M059J (cell line): Measurements from ENCODE around the gene UNC13B. TPM values are rescaled to one million over a fixed set of nuclear protein-coding genes. Genes with fewer than 3 reads are reported as not detected.

Source experiments
- DNase-seq: peaks from one replicate; pipeline ENCODE4 v3.0.0-alpha.2; 2012; ENCODE audit warnings: low read depth
- total RNA-seq: library from RNA; depleted of rRNA; stranded (reverse); fragments of >200 nt; shearing (Covaris generic); gene quantifications from 2 replicates; pipeline ENCODE4 v1.2.3, GENCODE V29; 2014; rRNA removed

UNC13B gene
- total RNA-seq, 1 experiment from 2014 or later: 16.1 TPM

DNA sequence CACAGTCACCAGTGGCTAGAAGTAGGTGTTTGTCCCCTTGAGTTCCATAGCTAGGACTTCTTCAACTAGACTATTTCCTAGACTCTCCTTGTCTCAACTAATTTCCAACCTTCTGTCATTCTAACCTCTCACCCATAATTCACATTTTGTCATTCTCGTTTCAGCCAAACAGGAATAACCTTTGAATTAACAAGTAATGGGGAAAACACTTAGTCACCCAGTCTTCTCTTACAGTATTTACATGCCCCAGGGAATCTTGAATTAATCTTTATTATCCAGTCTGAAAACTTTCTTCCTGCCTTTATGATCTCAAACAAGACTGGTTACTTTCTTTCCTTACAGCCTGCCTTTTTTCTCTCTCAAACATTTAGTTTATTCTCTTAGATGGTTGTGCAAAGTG is 264.8 kb downstream of the UNC13B start:
- peak; percentile 18 for DNase-seq

DNA sequence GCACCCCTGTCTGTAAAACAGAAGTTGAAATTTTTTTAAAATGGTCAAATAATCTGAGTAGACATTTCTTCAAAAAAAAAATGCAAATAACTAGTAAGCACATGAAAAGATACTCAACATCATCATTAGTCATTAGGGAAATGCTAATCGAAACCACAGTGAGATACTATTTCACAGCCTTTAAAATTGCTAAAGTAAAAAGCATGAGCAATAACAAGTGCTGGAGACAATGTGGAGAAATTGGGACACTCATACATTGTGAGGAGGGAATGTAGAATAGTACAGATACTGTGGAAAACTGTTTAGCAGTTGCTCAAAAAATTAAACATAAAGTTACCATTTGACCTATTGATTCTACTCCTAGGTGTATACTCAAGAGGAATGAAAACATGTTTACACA is 269.7 kb downstream of the UNC13B start:
- no peak for DNase-seq

DNA sequence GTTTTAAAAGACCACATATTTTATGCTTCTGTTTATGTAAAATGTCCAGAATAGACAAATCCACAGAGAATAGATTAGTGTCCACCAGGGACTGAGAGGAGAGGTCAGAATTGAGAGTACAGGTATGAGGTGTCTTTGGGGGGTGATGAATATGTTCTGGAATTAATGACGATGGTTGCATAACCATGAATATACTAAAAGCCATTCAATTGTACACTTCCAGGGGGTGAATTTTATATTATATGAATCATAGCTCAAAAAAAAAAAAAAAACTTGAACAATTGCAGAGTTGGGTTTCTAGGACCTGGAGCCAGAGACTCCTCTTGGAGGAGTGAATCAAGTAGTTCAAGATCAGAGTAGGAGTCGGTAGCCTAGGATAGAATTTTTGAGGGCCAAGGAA is 270.3 kb downstream of the UNC13B start:
- DNase-seq: no peak

DNA sequence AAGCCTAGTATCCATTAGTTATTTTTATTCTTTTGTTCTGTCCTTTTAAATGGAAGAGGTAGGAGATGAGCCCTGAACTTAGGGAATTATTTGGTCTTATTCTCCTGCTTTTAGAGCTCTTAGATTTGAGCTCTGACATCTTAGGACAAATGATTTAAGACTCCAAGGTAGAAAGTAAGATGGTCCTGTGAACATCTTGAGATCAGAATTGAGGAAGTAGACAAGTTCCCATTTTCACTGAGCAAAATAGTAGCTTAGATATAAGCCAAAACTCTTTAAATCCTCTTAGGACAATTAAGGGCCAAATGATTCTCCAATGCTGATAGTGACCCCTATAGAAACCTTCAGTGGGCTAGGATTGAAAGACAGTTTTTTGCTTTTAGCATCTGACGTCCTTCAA is 275.1 kb downstream of the UNC13B start:
- no peak for DNase-seq

DNA sequence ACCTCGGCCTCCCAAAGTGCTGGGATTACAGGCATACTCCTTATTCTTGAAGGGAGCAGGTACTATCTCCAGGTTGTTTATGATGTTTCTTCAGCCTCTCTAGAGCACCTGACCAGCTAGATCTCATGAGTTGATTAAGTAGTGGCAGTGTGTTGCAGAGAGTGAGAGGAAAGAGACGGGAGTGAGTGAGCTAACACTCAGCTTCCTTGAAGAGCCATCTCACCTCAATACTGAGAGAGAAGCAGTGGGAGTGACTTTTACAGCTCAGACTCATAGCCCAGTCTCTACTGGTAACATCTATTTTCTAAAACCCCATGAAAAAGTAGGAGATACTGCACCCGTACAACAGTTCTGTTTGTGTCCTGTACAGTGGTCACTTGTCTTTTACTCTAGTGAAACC is 284.2 kb downstream of the UNC13B start:
- no peak for DNase-seq

DNA sequence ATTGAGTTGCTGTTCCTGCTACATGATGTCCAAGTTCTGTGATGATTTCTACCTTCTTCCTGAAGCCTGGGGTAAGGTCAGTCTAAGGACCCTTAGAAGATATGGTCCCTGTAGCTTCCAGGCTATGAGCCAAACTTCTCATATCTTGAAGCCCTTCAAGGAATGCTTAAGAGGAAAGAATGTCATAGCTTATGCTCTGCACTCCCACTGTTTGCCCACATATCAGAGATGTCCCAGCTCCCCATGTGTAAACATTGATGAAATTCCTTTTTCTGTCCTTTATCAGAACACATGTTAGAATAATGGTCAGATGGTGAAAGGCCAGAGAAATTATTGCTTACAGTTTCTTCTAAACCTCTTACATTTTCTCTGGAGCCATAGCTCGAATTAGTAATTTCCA is 286.7 kb downstream of the UNC13B start:
- no peak for DNase-seq

DNA sequence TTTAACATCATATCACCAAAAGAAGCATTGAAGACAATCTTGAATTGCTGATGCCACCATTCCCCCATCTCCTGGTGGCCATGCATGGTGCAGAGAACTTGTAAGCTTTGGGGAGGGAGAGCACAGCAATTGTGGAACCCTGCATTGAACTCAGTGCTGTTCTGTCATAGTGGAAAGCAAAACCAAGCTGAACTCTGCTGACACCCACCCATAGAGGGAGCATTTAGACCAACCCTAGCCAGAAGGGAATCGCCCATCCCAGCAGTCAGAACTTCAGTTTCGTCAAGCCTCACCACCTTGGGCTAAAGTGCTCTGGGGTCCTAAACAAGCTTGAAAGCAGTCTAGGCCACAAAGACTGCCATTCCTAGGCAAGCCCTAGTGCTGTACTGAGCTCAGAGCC is 290.7 kb downstream of the UNC13B start:
- DNase-seq: no peak

DNA sequence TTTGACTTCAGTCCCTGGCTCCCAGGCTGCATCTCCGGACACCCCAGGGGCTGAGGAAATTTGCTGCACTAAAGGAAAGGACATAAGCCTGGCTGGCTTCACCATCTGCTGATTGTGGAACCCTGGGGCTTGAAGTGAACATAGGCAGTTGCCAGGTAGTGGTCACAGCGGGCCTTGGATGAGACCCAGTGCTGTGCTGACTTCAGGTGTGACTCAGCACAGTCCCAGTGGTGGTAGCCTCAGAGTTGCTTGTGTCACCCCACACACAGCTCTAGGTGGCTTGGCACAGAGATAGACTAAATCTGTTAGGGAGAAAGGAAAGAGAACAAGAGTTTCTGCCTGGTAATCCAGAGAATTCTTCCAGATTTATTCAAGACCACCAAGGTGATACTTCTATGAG is 292.0 kb downstream of the UNC13B start:
- peak; percentile 32 for DNase-seq

Other genes starting within 250 kb of the UNC13B start
- not detected in 2 replicates for gene PHF24, start 203.7 kb upstream of the UNC13B start, total RNA-seq
- 18.0 and 23.1 TPM in 2 replicates for gene DNAJB5, start 172.3 kb upstream of the UNC13B start, total RNA-seq
- 269 and 438 TPM in 2 replicates for gene VCP, start 89.4 kb upstream of the UNC13B start, total RNA-seq
- 37.1 and 46.7 TPM in 2 replicates for gene FANCG, start 82.1 kb upstream of the UNC13B start, total RNA-seq
- 27.5 and 29.2 TPM in 2 replicates for gene PIGO, start 65.4 kb upstream of the UNC13B start, total RNA-seq
- 124 and 135 TPM in 2 replicates for gene STOML2, start 58.9 kb upstream of the UNC13B start, total RNA-seq
- gene ATOSB, start 46.1 kb upstream of the UNC13B start, total RNA-seq: 31.2 and 40.8 TPM in 2 replicates